WTC11 (cell line): ENCODE measurements around the gene PLA2G12B. TPM values are rescaled to one million over a fixed set of nuclear protein-coding genes. Genes with fewer than 3 reads are reported as not detected.
"Not testable (repeated sequence)": the region's sequence is repeated elsewhere in the genome, so short reads cannot be mapped to it uniquely, and the experiment has no call there.

Experiments used
- ATAC-seq: fragments of 200-7000 bp; cut with Tn5 transposase; 2 replicates; pipeline ENCODE4 v1.10.0; 2021; ENCODE audit warnings: mild to moderate bottlenecking, moderate library complexity
- CTCF ChIA-PET: fragments of 300-600 bp; sonication (Branson Sonifier 250); formaldehyde crosslinking; loops from one replicate; lab custom pipeline; 2021; ENCODE audit warnings: antibody characterized with exemption; lab: Charles Lee
- POLR2A ChIA-PET: fragments of 350-600 bp; sonication (Branson Sonifier 250); formaldehyde crosslinking; loops from one replicate; lab custom pipeline; 2021; ENCODE audit warnings: antibody characterized with exemption; lab: Charles Lee
- DNase-seq: peaks from one replicate; pipeline ENCODE4 v3.0.0; 2021; ENCODE audit warnings: low spot score
- H3K27ac Mint-ChIP-seq: 2 replicates; pipeline ENCODE4 v1.8.0; 2021; ENCODE audit warnings: mixed read lengths
- H3K27me3 Mint-ChIP-seq: 2 replicates; pipeline ENCODE4 v1.8.0; 2021; ENCODE audit warnings: low read depth, mild to moderate bottlenecking, moderate library complexity, mixed read lengths
- H3K36me3 Mint-ChIP-seq: 2 replicates; pipeline ENCODE4 v1.8.0; 2021; ENCODE audit warnings: mixed read lengths
- H3K4me1 Mint-ChIP-seq: 2 replicates; pipeline ENCODE4 v1.8.0; 2022; ENCODE audit warnings: mixed read lengths
- H3K4me3 Mint-ChIP-seq: 2 replicates; pipeline ENCODE4 v1.8.0; 2021; ENCODE audit warnings: mild to moderate bottlenecking, moderate library complexity, mixed read lengths
- H3K9me3 Mint-ChIP-seq: 2 replicates; pipeline ENCODE4 v1.8.0; 2021; ENCODE audit warnings: mixed read lengths
- CREM ChIP-seq: sonication (generic); formaldehyde crosslinking; IDR thresholded peaks from 2 replicates; pipeline ENCODE4 v1.8.1; 2022; ENCODE audit warnings: mild to moderate bottlenecking, missing genetic modification reagents, moderate library complexity
- CTCF ChIP-seq: fragments of 200-600 bp; IDR thresholded peaks from 2 replicates; pipeline ENCODE4 v1.8.0; 2022; ENCODE audit warnings: antibody characterized with exemption
- ELF4 ChIP-seq: sonication (generic); formaldehyde crosslinking; IDR thresholded peaks from 2 replicates; pipeline ENCODE4 v1.8.1; 2022; ENCODE audit warnings: low read depth, mild to moderate bottlenecking, moderate library complexity, missing genetic modification reagents
- IRF2 ChIP-seq: sonication (generic); formaldehyde crosslinking; IDR thresholded peaks from 2 replicates; pipeline ENCODE4 v1.8.0; 2022; ENCODE audit warnings: low read depth, missing genetic modification reagents, borderline replicate concordance
- MAX ChIP-seq: sonication (generic); formaldehyde crosslinking; IDR thresholded peaks from 2 replicates; pipeline ENCODE4 v1.8.0; 2022; ENCODE audit warnings: mild to moderate bottlenecking, missing genetic modification reagents
- MXD4 ChIP-seq: fragments of 250-450 bp; sonication (Bioruptor Pico); IDR thresholded peaks from 2 replicates; pipeline ENCODE4 v1.8.0; 2021; ENCODE audit warnings: mild to moderate bottlenecking, moderate library complexity, borderline replicate concordance
- NR2C2 ChIP-seq: sonication (generic); formaldehyde crosslinking; IDR thresholded peaks from 2 replicates; pipeline ENCODE4 v1.8.0; 2022; ENCODE audit warnings: mild to moderate bottlenecking, missing genetic modification reagents
- NR3C1 ChIP-seq: sonication (generic); formaldehyde crosslinking; conservative IDR thresholded peaks from 2 replicates; pipeline ENCODE4 v1.8.1; 2023; ENCODE audit warnings: low read depth, mild to moderate bottlenecking, missing genetic modification reagents
- OVOL2 ChIP-seq: fragments of 250-450 bp; sonication (Bioruptor Pico); IDR thresholded peaks from 2 replicates; pipeline ENCODE4 v1.9.0; 2021; ENCODE audit warnings: mild to moderate bottlenecking, borderline replicate concordance
- RELA ChIP-seq: sonication (generic); formaldehyde crosslinking; IDR thresholded peaks from 2 replicates; pipeline ENCODE4 v1.8.1; 2022; ENCODE audit warnings: missing genetic modification reagents, mild to moderate bottlenecking, borderline replicate concordance
- TEAD1 ChIP-seq: sonication (generic); formaldehyde crosslinking; IDR thresholded peaks from 2 replicates; pipeline ENCODE4 v1.8.0; 2022; ENCODE audit warnings: mild to moderate bottlenecking, missing genetic modification reagents
- TEAD4 ChIP-seq: sonication (generic); formaldehyde crosslinking; IDR thresholded peaks from 2 replicates; pipeline ENCODE4 v1.8.0; 2022; ENCODE audit warnings: mild to moderate bottlenecking, missing genetic modification reagents
- USF2 ChIP-seq: sonication (generic); formaldehyde crosslinking; IDR thresholded peaks from 2 replicates; pipeline ENCODE4 v1.8.1; 2023; ENCODE audit warnings: mild to moderate bottlenecking, missing genetic modification reagents, moderate library complexity
- ZNF263 ChIP-seq: sonication (generic); formaldehyde crosslinking; IDR thresholded peaks from 2 replicates; pipeline ENCODE4 v1.8.1; 2022; ENCODE audit warnings: low read depth, mild to moderate bottlenecking, moderate library complexity, missing genetic modification reagents
- ZNF396 ChIP-seq: fragments of 250-450 bp; sonication (Bioruptor Pico); IDR thresholded peaks from 2 replicates; pipeline ENCODE4 v1.8.0; 2021; ENCODE audit warnings: mild to moderate bottlenecking, moderate library complexity, borderline replicate concordance
- total RNA-seq: library from RNA; stranded (reverse); gene quantifications from 3 replicates; pipeline ENCODE4 v1.2.3, GENCODE V29; 2021
- TF ChIP-seq, protein P1 (sequence below): sonication (generic); formaldehyde crosslinking; IDR thresholded peaks from 2 replicates; pipeline ENCODE4 v1.8.1; 2022; ENCODE audit warnings: mild to moderate bottlenecking, moderate library complexity, missing genetic modification reagents
- TF ChIP-seq, protein P2 (sequence below): fragments of 250-450 bp; sonication (Bioruptor Pico); IDR thresholded peaks from 2 replicates; pipeline ENCODE4 v1.9.0; 2021; ENCODE audit warnings: mild to moderate bottlenecking
- TF ChIP-seq, protein P3 (sequence below): sonication (generic); formaldehyde crosslinking; IDR thresholded peaks from 2 replicates; pipeline ENCODE4 v1.8.0; 2022; ENCODE audit warnings: missing genetic modification reagents
- TF ChIP-seq, protein P4 (sequence below): sonication (generic); formaldehyde crosslinking; IDR thresholded peaks from 2 replicates; pipeline ENCODE4 v1.8.0; 2023; ENCODE audit warnings: mild to moderate bottlenecking, missing genetic modification reagents
- TF ChIP-seq, protein P5 (sequence below): sonication (generic); formaldehyde crosslinking; IDR thresholded peaks from 2 replicates; pipeline ENCODE4 v1.8.0; 2023; ENCODE audit warnings: missing genetic modification reagents, mild to moderate bottlenecking, borderline replicate concordance

PLA2G12B gene
- total RNA-seq, 1 experiment from 2014 or later, result not detected

- H3K4me1 Mint-ChIP-seq, H3K4me3 Mint-ChIP-seq, DNase-seq, ATAC-seq, CTCF ChIA-PET, H3K36me3 Mint-ChIP-seq, H3K27me3 Mint-ChIP-seq, POLR2A ChIA-PET, H3K27ac Mint-ChIP-seq: not testable (repeated sequence)
- H3K9me3 Mint-ChIP-seq, result peaks cover 15% of the 10 kb centered on the region
Observed at GRCh38 chr10:72903941-72904446, 50.6 kb downstream of the PLA2G12B start.

DNA sequence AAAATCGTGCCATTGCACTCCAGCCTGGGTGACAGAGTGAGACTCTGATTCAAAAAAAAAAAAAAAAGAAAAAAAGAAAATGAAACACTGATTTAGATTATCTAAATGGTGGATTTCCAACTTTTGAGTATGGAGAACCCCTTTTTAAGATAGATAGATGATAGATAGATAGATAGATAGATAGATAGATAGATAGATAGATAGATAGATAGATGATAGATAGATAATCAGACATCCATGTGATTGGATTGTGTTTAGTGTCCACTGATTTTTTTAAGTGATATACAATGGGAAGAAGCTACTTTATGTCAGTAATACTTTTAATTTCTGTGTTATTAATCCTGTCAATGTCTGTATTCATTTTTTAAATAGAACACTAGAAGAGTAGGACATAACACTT is 55.1 kb downstream of the PLA2G12B start:
- Mint-ChIP-seq H3K4me1 (no peaks in the 10 kb centered on the region), H3K27ac (no peak overlapping the region), H3K36me3 (peaks cover 8% of the 10 kb centered on the region), H3K4me3 (no peak overlapping the region), H3K27me3 (no peaks in the 10 kb centered on the region), H3K9me3 (peaks cover 11% of the 10 kb centered on the region)
- POLR2A ChIA-PET, result no interaction called here
- DNase-seq (no peak), ATAC-seq (no peak)
- CTCF ChIA-PET, result no interaction called here
- TF ChIP-seq ZNF263 (CRISPR knock-in tag) (no peak), OVOL2 (CRISPR knock-in tag) (no peak), TEAD4 (CRISPR knock-in tag) (no peak), USF2 (CRISPR knock-in tag) (no peak), RELA (CRISPR knock-in tag) (no peak), MAX (CRISPR knock-in tag) (no peak), ELF4 (CRISPR knock-in tag) (no peak), ZNF396 (CRISPR knock-in tag) (no peak), NR3C1 (CRISPR knock-in tag) (no peak), CREM (CRISPR knock-in tag) (no peak), IRF2 (CRISPR knock-in tag) (no peak), MXD4 (CRISPR knock-in tag) (no peak), CTCF (no peak), NR2C2 (CRISPR knock-in tag) (no peak), TEAD1 (CRISPR knock-in tag) (no peak)
- TF ChIP-seq, protein P1, sequence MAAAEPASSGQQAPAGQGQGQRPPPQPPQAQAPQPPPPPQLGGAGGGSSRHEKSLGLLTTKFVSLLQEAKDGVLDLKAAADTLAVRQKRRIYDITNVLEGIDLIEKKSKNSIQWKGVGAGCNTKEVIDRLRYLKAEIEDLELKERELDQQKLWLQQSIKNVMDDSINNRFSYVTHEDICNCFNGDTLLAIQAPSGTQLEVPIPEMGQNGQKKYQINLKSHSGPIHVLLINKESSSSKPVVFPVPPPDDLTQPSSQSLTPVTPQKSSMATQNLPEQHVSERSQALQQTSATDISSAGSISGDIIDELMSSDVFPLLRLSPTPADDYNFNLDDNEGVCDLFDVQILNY, result no peak
- TF ChIP-seq, protein P2, sequence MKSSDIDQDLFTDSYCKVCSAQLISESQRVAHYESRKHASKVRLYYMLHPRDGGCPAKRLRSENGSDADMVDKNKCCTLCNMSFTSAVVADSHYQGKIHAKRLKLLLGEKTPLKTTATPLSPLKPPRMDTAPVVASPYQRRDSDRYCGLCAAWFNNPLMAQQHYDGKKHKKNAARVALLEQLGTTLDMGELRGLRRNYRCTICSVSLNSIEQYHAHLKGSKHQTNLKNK (CRISPR knock-in tag), result no peak
- TF ChIP-seq, protein P3, sequence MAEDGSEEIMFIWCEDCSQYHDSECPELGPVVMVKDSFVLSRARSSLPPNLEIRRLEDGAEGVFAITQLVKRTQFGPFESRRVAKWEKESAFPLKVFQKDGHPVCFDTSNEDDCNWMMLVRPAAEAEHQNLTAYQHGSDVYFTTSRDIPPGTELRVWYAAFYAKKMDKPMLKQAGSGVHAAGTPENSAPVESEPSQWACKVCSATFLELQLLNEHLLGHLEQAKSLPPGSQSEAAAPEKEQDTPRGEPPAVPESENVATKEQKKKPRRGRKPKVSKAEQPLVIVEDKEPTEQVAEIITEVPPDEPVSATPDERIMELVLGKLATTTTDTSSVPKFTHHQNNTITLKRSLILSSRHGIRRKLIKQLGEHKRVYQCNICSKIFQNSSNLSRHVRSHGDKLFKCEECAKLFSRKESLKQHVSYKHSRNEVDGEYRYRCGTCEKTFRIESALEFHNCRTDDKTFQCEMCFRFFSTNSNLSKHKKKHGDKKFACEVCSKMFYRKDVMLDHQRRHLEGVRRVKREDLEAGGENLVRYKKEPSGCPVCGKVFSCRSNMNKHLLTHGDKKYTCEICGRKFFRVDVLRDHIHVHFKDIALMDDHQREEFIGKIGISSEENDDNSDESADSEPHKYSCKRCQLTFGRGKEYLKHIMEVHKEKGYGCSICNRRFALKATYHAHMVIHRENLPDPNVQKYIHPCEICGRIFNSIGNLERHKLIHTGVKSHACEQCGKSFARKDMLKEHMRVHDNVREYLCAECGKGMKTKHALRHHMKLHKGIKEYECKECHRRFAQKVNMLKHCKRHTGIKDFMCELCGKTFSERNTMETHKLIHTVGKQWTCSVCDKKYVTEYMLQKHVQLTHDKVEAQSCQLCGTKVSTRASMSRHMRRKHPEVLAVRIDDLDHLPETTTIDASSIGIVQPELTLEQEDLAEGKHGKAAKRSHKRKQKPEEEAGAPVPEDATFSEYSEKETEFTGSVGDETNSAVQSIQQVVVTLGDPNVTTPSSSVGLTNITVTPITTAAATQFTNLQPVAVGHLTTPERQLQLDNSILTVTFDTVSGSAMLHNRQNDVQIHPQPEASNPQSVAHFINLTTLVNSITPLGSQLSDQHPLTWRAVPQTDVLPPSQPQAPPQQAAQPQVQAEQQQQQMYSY (CRISPR knock-in tag), result no peak
- TF ChIP-seq, protein P4, sequence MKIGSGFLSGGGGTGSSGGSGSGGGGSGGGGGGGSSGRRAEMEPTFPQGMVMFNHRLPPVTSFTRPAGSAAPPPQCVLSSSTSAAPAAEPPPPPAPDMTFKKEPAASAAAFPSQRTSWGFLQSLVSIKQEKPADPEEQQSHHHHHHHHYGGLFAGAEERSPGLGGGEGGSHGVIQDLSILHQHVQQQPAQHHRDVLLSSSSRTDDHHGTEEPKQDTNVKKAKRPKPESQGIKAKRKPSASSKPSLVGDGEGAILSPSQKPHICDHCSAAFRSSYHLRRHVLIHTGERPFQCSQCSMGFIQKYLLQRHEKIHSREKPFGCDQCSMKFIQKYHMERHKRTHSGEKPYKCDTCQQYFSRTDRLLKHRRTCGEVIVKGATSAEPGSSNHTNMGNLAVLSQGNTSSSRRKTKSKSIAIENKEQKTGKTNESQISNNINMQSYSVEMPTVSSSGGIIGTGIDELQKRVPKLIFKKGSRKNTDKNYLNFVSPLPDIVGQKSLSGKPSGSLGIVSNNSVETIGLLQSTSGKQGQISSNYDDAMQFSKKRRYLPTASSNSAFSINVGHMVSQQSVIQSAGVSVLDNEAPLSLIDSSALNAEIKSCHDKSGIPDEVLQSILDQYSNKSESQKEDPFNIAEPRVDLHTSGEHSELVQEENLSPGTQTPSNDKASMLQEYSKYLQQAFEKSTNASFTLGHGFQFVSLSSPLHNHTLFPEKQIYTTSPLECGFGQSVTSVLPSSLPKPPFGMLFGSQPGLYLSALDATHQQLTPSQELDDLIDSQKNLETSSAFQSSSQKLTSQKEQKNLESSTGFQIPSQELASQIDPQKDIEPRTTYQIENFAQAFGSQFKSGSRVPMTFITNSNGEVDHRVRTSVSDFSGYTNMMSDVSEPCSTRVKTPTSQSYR (CRISPR knock-in tag), result no peak
- TF ChIP-seq, protein P5, sequence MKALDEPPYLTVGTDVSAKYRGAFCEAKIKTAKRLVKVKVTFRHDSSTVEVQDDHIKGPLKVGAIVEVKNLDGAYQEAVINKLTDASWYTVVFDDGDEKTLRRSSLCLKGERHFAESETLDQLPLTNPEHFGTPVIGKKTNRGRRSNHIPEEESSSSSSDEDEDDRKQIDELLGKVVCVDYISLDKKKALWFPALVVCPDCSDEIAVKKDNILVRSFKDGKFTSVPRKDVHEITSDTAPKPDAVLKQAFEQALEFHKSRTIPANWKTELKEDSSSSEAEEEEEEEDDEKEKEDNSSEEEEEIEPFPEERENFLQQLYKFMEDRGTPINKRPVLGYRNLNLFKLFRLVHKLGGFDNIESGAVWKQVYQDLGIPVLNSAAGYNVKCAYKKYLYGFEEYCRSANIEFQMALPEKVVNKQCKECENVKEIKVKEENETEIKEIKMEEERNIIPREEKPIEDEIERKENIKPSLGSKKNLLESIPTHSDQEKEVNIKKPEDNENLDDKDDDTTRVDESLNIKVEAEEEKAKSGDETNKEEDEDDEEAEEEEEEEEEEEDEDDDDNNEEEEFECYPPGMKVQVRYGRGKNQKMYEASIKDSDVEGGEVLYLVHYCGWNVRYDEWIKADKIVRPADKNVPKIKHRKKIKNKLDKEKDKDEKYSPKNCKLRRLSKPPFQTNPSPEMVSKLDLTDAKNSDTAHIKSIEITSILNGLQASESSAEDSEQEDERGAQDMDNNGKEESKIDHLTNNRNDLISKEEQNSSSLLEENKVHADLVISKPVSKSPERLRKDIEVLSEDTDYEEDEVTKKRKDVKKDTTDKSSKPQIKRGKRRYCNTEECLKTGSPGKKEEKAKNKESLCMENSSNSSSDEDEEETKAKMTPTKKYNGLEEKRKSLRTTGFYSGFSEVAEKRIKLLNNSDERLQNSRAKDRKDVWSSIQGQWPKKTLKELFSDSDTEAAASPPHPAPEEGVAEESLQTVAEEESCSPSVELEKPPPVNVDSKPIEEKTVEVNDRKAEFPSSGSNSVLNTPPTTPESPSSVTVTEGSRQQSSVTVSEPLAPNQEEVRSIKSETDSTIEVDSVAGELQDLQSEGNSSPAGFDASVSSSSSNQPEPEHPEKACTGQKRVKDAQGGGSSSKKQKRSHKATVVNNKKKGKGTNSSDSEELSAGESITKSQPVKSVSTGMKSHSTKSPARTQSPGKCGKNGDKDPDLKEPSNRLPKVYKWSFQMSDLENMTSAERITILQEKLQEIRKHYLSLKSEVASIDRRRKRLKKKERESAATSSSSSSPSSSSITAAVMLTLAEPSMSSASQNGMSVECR (CRISPR knock-in tag), result no peak
